GM18907 (cell line): ENCODE results near the gene RAB3IP.
"Not testable (repeated sequence)": the region's sequence is repeated elsewhere in the genome, so short reads cannot be mapped to it uniquely, and the experiment has no call there.

ENCODE experiments used
- ATAC-seq: cut with Tn5 transposase; IDR thresholded peaks from one replicate; pipeline ENCODE4 v1.9.1; 2021; ENCODE audit warnings: mild to moderate bottlenecking, moderate library complexity; ENCODE audit not compliant: unreplicated experiment

RAB3IP gene

GRCh38 chr12:69834147-69834546, 95.5 kb downstream of the RAB3IP start:
- no peak for ATAC-seq

GRCh38 chr12:69834576-69834975, 95.9 kb downstream of the RAB3IP start:
- no peak for ATAC-seq

- ATAC-seq = no peak
Measured at GRCh38 chr12:69835081-69835480, 96.4 kb downstream of the RAB3IP start.

- no peak for ATAC-seq
Measured at GRCh38 chr12:69836015-69836414, 97.4 kb downstream of the RAB3IP start.

GRCh38 chr12:69837191-69837590, 98.5 kb downstream of the RAB3IP start:
- ATAC-seq = no peak

GRCh38 chr12:69837657-69838415, 99.2 kb downstream of the RAB3IP start:
- no peak for ATAC-seq

GRCh38 chr12:69840727-69841126, 102.1 kb downstream of the RAB3IP start:
- no peak for ATAC-seq

GRCh38 chr12:69843608-69844007, 104.9 kb downstream of the RAB3IP start:
- no peak for ATAC-seq

GRCh38 chr12:69844416-69844815, 105.8 kb downstream of the RAB3IP start:
- no peak for ATAC-seq

GRCh38 chr12:69844836-69845235, 106.2 kb downstream of the RAB3IP start:
- ATAC-seq = no peak

GRCh38 chr12:69846976-69847375, 108.3 kb downstream of the RAB3IP start:
- ATAC-seq = no peak

GRCh38 chr12:69851976-69852375, 113.3 kb downstream of the RAB3IP start:
- ATAC-seq = no peak

GRCh38 chr12:69853176-69853961, 114.7 kb downstream of the RAB3IP start:
- not testable (repeated sequence) for ATAC-seq

GRCh38 chr12:69866698-69867097, 128.0 kb downstream of the RAB3IP start:
- no peak for ATAC-seq

- ATAC-seq = no peak
Measured at GRCh38 chr12:69868695-69869094, 130.0 kb downstream of the RAB3IP start.

GRCh38 chr12:69872804-69873203, 134.1 kb downstream of the RAB3IP start:
- no peak for ATAC-seq
